Keratinocyte (primary cell): ENCODE results near the gene UNKL. TPM values are rescaled to one million over a fixed set of nuclear protein-coding genes. Genes with fewer than 3 reads are reported as not detected.

Experiments
- DNase-seq: peaks from one replicate; pipeline ENCODE4 v3.0.0-alpha.2; 2011; ENCODE audit warnings: low read depth, missing footprints, low spot score
- FAIRE-seq: peaks from 2 replicates; lab custom pipeline; 2011; peaks lifted over from hg19 to GRCh38; lab: Jason Lieb, UNC
- H2AFZ ChIP-seq: 2 replicates; pipeline ENCODE4 v1.6.0; 2012; ENCODE audit warnings: low read length, control low read depth, inconsistent platforms; ENCODE audit not compliant: control insufficient read depth
- H3K27ac ChIP-seq: 2 replicates; pipeline ENCODE4 v1.5.1; 2011; ENCODE audit warnings: low read length; ENCODE audit not compliant: control insufficient read depth, insufficient read depth
- H3K27me3 ChIP-seq: 3 replicates; pipeline ENCODE4 v1.6.0; 2011; ENCODE audit warnings: low read length; ENCODE audit not compliant: control insufficient read depth, insufficient read depth; ENCODE audit errors: extremely low read depth
- H3K36me3 ChIP-seq, 2 experiments: 2 replicates in 1 of 2; 3 replicates in 1 of 2; pipeline ENCODE4 v1.5.1; 2011; ENCODE audit warnings: low read length in 2 of 2, mild to moderate bottlenecking in 1 of 2; ENCODE audit not compliant: control insufficient read depth in 2 of 2, insufficient read depth in 2 of 2; ENCODE audit errors: extremely low read depth in 1 of 2
- H3K4me1 ChIP-seq: 3 replicates; pipeline ENCODE4 v1.5.1; 2011; ENCODE audit warnings: low read length; ENCODE audit not compliant: control insufficient read depth, insufficient read depth; ENCODE audit errors: extremely low read depth
- H3K4me2 ChIP-seq: 3 replicates; pipeline ENCODE4 v1.6.0; 2011; ENCODE audit warnings: low read depth, low read length; ENCODE audit not compliant: control insufficient read depth, insufficient read depth; ENCODE audit errors: extremely low read depth
- H3K4me3 ChIP-seq, 3 experiments: fragments of 200-600 bp in 1 of 3; sonication (generic) in 1 of 3; 2 replicates in 2 of 3; 3 replicates in 1 of 3; pipeline ENCODE4 v1.5.1; 2011 to 2016; ENCODE audit warnings: low read length in 3 of 3, mild to moderate bottlenecking in 3 of 3, control low read depth in 2 of 3, inconsistent platforms in 1 of 3, low read depth in 1 of 3, mixed read lengths in 1 of 3, mixed run types in 1 of 3, moderate library complexity in 1 of 3; ENCODE audit not compliant: control insufficient read depth in 2 of 3, insufficient read depth in 2 of 3; ENCODE audit errors: extremely low read depth in 1 of 3
- H3K79me2 ChIP-seq: 2 replicates; pipeline ENCODE4 v1.6.0; 2012; ENCODE audit warnings: low read length; ENCODE audit not compliant: control insufficient read depth, insufficient read depth
- H3K9ac ChIP-seq: 3 replicates; pipeline ENCODE4 v1.6.0; 2011; ENCODE audit warnings: low read length; ENCODE audit not compliant: control insufficient read depth, insufficient read depth; ENCODE audit errors: extremely low read depth
- H3K9me1 ChIP-seq: 3 replicates; pipeline ENCODE4 v1.6.0; 2011; ENCODE audit warnings: low read length; ENCODE audit not compliant: control insufficient read depth, insufficient read depth; ENCODE audit errors: extremely low read depth
- H3K9me3 ChIP-seq: 2 replicates; pipeline ENCODE4 v1.5.1; 2012; ENCODE audit warnings: low read depth, low read length; ENCODE audit not compliant: control insufficient read depth
- H4K20me1 ChIP-seq: 3 replicates; pipeline ENCODE4 v1.6.0; 2011; ENCODE audit warnings: low read length; ENCODE audit not compliant: control insufficient read depth, insufficient read depth; ENCODE audit errors: extremely low read depth
- EZH2 ChIP-seq: IDR thresholded peaks from one replicate; pipeline ENCODE4 v1.6.1; 2012; ENCODE audit warnings: inconsistent platforms, mild to moderate bottlenecking, low read length, moderate library complexity
- dilution Hi-C: fragments of 300-500 bp; cut with MboI; formaldehyde crosslinking; loops from one replicate; pipeline ENCODE4 v1.7.0; 2020; ENCODE audit warnings: low sequenced_read_pairs; ENCODE audit not compliant: extremely low pct_ligation_motif_present
- polyA plus RNA-seq, 5 experiments: library from polyadenylated mRNA; depleted of rRNA in 3 of 5; stranded (reverse) in 3 of 5; stranded (forward) in 1 of 5; unstranded in 1 of 5; fragments of >200 nt; gene quantifications; 1 replicate in 1 of 5; 2 replicates in 3 of 5; 3 replicates in 1 of 5; pipeline versions ENCODE4 v1.2.1 to v1.2.3, GENCODE V29; 2011 to 2012; ENCODE audit warnings: missing spikeins in 2 of 5, low read depth in 1 of 5, low replicate concordance in 1 of 5
- TF ChIP-seq, protein P1 (sequence below), 3 experiments: IDR thresholded peaks in 1 of 3; conservative IDR thresholded peaks in 1 of 3; optimal IDR thresholded peaks in 1 of 3; 2 replicates in 2 of 3; 3 replicates in 1 of 3; pipeline versions ENCODE3 to v1.5.1; 2011; ENCODE audit warnings: low read length in 3 of 3, mild to moderate bottlenecking in 3 of 3, moderate library complexity in 2 of 3, control low read depth in 1 of 3, inconsistent platforms in 1 of 3; ENCODE audit not compliant: insufficient read depth in 2 of 3; ENCODE audit errors: extremely low read depth in 1 of 3

UNKL gene
- polyA plus RNA-seq, 1 donor (not counting 4 experiments of a cell fraction or from before 2014, with no cell fraction given), result 2.3 TPM

DNA sequence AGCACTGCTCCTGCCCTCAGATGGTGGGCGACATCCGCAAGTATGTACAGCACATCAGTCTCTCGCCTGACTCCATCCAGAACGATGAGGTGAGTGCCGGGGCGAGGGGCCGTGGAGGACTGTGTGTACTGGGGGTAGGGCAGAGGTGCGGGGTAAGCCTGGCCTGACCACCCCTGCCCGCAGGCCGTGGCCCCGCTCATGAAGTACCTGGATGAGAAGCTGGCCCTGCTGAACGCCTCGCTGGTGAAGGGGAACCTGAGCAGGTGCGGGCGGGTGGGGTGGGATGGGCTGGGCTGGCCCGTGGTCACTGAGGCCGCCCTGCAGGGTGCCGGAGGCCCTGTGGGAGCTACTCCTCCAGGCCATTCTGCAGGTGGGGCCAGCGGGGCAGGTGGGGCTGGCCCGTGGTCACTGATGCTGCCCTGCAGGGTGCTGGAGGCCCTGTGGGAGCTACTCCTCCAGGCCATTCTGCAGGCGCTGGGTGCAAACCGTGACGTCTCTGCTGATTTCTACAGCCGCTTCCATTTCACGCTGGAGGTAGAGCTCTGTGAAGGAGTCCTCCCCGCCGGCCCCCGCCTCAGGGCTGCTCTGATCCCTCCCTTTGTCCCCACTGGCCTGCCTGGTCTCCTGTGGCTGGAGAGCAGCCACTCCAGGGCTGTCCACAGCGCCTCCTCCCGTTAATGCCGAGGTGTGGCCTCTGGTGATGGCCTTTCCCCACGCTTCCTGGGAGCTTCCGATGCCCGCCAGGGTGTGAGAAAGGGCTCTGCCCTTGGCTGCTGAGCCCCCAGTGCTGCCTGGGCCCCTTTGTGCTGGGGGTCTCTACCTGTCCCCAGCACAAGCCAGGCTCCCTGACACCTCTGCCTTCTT, 67.8 kb downstream of the UNKL start:
- peaks cover 30% of the 10 kb centered on the region for H3K4me1 ChIP-seq
- no peak overlapping the region for H3K9ac ChIP-seq
- H3K36me3 ChIP-seq, result peaks cover 12 to 15% of the 10 kb centered on the region in 2 experiments
- no peaks in the 10 kb centered on the region for H3K9me3 ChIP-seq
- peaks cover 11% of the 10 kb centered on the region for H3K27me3 ChIP-seq
- H4K20me1 ChIP-seq, result peaks cover 2% of the 10 kb centered on the region
- no peak overlapping the region for H3K4me3 ChIP-seq
- TF ChIP-seq, protein P1, sequence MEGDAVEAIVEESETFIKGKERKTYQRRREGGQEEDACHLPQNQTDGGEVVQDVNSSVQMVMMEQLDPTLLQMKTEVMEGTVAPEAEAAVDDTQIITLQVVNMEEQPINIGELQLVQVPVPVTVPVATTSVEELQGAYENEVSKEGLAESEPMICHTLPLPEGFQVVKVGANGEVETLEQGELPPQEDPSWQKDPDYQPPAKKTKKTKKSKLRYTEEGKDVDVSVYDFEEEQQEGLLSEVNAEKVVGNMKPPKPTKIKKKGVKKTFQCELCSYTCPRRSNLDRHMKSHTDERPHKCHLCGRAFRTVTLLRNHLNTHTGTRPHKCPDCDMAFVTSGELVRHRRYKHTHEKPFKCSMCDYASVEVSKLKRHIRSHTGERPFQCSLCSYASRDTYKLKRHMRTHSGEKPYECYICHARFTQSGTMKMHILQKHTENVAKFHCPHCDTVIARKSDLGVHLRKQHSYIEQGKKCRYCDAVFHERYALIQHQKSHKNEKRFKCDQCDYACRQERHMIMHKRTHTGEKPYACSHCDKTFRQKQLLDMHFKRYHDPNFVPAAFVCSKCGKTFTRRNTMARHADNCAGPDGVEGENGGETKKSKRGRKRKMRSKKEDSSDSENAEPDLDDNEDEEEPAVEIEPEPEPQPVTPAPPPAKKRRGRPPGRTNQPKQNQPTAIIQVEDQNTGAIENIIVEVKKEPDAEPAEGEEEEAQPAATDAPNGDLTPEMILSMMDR (optimal IDR thresholded peaks at IDR 0.05 in 1 of 3, IDR thresholded peaks at IDR 0.05 in 1 of 3, conservative IDR thresholded peaks at IDR 0.05 in 1 of 3; ENCODE audit: extremely low read depth in 1 of 3, insufficient read depth in 2 of 3, low read length in 3 of 3), result peak; percentile 31 to 63 (median 61)
- TF ChIP-seq EZH2, result no peak
- peaks cover 16% of the 10 kb centered on the region for H3K79me2 ChIP-seq
- no peak overlapping the region for H2AFZ ChIP-seq
- no peaks in the 10 kb centered on the region for H3K9me1 ChIP-seq
- dilution Hi-C loops, result no loop called here
- DNase-seq, result no peak
- no peak for FAIRE-seq
- H3K27ac ChIP-seq, result no peak overlapping the region
- peak overlapping the region; percentile 27 for H3K4me2 ChIP-seq

DNA sequence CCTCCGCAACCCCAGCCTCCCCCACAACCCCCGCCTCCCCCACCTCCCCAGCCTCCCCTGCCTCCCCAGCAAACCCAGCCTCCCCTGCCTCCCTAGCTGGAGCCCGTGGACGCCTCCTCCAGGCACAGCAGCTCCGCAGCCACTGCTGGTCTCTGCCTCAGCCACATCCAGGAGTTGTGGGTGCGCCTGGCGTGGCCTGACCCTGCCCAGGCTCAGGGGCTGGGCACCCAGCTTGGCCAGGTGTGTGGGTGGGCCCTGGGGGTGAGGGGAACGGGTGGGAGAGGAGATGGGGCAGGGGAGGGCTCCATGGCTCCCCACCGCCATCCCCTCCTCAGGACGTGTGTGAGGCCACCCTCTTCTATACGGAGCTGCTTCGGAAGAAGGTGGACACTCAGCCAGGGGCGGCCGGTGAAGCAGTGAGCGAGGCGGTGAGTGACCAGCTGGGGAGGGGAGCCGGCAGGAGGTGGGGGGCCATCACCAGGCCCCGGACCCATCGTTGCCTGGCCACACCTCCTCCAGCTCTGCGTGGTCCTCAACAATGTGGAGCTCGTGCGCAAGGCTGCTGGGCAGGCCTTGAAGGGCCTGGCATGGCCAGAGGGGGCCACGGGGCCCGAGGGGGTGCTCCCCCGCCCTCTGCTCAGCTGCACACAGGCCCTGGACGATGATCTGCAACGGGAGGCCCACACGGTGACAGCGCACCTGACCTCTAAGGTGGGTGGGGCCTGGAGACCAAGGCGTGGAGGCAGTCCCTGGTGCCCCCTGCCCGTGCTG, 68.7 kb downstream of the UNKL start:
- dilution Hi-C loops, result no loop called here
- no peak for FAIRE-seq

More for the DNA sequence above, 68.7 kb downstream of the UNKL start:
- Histone ChIP-seq H3K9me1 (no peaks in the 10 kb centered on the region), H4K20me1 (peaks cover 2% of the 10 kb centered on the region), H3K4me1 (peaks cover 28% of the 10 kb centered on the region), H3K79me2 (peaks cover 8% of the 10 kb centered on the region), H3K36me3 (peaks cover 12 to 15% of the 10 kb centered on the region in 2 experiments), H3K27me3 (peaks cover 14% of the 10 kb centered on the region), H3K4me3 (no peak overlapping the region), H3K9me3 (no peaks in the 10 kb centered on the region), H3K4me2 (no peak overlapping the region), H3K27ac (no peak overlapping the region), H2AFZ (no peak overlapping the region), H3K9ac (no peak overlapping the region)
- no peak for DNase-seq
- TF ChIP-seq, protein P1 (optimal IDR thresholded peaks at IDR 0.05 in 1 of 3, IDR thresholded peaks at IDR 0.05 in 1 of 3, conservative IDR thresholded peaks at IDR 0.05 in 1 of 3; ENCODE audit: extremely low read depth in 1 of 3, insufficient read depth in 2 of 3, low read length in 3 of 3), result no peak
- TF ChIP-seq EZH2, result no peak
